ENCODE data around the gene OR10AD1.

DNA sequence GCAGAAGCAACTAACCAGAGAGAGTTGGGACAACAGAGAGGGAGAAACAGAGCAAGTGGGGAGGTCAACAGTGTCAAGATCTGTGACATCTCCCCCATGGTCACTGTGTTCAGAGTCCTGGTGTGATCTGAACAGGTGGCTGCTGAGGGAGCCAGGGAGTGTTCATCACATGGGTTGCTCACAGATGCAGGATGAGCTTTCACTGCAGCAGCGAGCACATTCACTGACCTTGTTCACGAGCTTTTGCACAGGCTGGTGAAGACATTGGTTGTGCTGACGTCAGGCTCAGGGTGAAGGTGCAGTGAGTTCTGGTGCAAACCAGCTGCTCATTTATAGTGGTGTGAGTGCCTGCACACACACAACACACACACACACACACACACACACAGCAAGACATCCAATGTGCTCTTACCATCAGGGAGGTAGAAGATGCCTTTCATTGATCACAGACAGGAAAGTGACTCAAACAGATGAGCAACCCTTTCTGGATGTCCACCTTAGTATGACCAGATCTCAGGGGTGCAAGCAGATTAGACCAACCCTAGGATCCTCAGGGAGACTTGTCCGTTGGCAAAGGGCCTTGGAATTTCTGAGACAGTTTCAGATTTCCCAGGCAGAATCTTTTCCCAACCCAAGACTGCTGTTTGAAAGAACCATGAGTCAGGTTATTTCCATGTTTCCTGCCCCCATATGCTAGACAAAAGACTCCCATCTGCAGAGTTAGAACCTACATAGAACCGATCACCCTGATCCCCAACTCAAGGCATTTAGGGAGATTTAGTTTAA is 44.3 kb upstream of the OR10AD1 start:
- TF ChIP-seq ZNF138 (CRISPR knock-in tag; conservative IDR thresholded peaks at IDR 0.05) (no peak), JUN (CRISPR knock-in tag; IDR thresholded peaks at IDR 0.05) (no peak), NFYB (CRISPR knock-in tag; conservative IDR thresholded peaks at IDR 0.05; ENCODE audit: low read depth) (no peak), FOXK1 (CRISPR knock-in tag; IDR thresholded peaks at IDR 0.05) (no peak), TEAD4 (CRISPR knock-in tag; IDR thresholded peaks at IDR 0.05) (no peak), GABPB1 (CRISPR knock-in tag; IDR thresholded peaks at IDR 0.05) (no peak), FOXJ3 (CRISPR knock-in tag; IDR thresholded peaks at IDR 0.05; ENCODE audit: borderline replicate concordance) (no peak), SP1 (CRISPR knock-in tag; conservative IDR thresholded peaks at IDR 0.05) (no peak), TEAD1 (CRISPR knock-in tag; IDR thresholded peaks at IDR 0.05) (no peak), MXD4 (CRISPR knock-in tag; IDR thresholded peaks at IDR 0.05; ENCODE audit: borderline replicate concordance) (no peak)
- TF ChIP-seq, protein P1, sequence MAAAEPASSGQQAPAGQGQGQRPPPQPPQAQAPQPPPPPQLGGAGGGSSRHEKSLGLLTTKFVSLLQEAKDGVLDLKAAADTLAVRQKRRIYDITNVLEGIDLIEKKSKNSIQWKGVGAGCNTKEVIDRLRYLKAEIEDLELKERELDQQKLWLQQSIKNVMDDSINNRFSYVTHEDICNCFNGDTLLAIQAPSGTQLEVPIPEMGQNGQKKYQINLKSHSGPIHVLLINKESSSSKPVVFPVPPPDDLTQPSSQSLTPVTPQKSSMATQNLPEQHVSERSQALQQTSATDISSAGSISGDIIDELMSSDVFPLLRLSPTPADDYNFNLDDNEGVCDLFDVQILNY (CRISPR knock-in tag; IDR thresholded peaks at IDR 0.05): no peak
- TF ChIP-seq, protein P2, sequence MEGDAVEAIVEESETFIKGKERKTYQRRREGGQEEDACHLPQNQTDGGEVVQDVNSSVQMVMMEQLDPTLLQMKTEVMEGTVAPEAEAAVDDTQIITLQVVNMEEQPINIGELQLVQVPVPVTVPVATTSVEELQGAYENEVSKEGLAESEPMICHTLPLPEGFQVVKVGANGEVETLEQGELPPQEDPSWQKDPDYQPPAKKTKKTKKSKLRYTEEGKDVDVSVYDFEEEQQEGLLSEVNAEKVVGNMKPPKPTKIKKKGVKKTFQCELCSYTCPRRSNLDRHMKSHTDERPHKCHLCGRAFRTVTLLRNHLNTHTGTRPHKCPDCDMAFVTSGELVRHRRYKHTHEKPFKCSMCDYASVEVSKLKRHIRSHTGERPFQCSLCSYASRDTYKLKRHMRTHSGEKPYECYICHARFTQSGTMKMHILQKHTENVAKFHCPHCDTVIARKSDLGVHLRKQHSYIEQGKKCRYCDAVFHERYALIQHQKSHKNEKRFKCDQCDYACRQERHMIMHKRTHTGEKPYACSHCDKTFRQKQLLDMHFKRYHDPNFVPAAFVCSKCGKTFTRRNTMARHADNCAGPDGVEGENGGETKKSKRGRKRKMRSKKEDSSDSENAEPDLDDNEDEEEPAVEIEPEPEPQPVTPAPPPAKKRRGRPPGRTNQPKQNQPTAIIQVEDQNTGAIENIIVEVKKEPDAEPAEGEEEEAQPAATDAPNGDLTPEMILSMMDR (IDR thresholded peaks at IDR 0.05): no peak
- TF ChIP-seq, protein P3, sequence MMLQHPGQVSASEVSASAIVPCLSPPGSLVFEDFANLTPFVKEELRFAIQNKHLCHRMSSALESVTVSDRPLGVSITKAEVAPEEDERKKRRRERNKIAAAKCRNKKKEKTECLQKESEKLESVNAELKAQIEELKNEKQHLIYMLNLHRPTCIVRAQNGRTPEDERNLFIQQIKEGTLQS (CRISPR knock-in tag; conservative IDR thresholded peaks at IDR 0.05): no peak
- TF ChIP-seq, protein P4, sequence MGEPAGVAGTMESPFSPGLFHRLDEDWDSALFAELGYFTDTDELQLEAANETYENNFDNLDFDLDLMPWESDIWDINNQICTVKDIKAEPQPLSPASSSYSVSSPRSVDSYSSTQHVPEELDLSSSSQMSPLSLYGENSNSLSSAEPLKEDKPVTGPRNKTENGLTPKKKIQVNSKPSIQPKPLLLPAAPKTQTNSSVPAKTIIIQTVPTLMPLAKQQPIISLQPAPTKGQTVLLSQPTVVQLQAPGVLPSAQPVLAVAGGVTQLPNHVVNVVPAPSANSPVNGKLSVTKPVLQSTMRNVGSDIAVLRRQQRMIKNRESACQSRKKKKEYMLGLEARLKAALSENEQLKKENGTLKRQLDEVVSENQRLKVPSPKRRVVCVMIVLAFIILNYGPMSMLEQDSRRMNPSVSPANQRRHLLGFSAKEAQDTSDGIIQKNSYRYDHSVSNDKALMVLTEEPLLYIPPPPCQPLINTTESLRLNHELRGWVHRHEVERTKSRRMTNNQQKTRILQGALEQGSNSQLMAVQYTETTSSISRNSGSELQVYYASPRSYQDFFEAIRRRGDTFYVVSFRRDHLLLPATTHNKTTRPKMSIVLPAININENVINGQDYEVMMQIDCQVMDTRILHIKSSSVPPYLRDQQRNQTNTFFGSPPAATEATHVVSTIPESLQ (CRISPR knock-in tag; IDR thresholded peaks at IDR 0.05): no peak

All from WTC11 (cell line).